Measurements from ENCODE around the gene HOXA2.

HOXA2 gene

DNA sequence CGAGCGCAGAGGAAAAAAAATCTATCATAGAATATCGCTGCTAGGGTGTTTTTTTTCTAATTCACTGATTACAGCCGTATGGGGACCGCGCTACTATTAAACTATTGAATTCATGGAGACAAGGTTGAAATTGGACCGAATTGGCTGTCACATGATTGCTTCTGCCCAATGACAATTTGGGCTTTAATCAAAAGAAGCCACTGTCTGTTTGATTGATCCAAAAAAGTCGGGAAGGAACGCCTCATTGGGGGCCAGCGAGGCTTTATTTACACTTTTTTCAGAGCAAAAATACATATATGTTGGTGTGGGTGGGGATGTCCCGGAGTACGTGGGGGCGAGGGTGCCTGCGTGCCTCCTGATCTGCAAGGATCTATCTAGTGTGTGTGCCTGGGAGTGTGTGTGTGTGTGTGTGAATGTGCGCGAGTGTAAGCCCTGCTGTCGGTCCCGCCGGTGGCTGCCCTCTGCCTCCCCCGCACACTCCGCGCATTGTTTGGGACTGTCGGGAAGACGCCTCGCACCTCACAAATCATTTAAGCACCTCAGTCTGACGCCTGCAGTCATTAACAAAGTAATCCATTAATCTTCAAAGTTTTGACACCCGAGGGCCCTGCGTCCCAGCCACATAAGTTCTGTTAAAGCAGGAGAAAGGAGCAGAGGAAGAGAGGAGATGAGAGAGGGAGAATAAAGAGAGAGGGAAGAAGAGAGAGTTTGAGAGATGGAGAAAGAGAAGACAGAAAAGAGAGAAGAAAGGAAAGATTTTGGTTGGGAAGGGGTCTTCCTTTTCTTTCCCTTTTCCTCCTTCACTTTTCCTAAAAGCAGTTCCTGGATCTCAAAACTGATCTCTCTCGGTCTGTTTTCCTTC lies at the start of gene HOXA2:
Gene HOXA2, minus strand, starts transcription at position 103 of the 862 bp plus-strand sequence. CDS start 183 bp downstream, outside the sequence.
- intact Hi-C loops (cut with DNase I) = no loop called here
- no peak for DNase-seq

DNA sequence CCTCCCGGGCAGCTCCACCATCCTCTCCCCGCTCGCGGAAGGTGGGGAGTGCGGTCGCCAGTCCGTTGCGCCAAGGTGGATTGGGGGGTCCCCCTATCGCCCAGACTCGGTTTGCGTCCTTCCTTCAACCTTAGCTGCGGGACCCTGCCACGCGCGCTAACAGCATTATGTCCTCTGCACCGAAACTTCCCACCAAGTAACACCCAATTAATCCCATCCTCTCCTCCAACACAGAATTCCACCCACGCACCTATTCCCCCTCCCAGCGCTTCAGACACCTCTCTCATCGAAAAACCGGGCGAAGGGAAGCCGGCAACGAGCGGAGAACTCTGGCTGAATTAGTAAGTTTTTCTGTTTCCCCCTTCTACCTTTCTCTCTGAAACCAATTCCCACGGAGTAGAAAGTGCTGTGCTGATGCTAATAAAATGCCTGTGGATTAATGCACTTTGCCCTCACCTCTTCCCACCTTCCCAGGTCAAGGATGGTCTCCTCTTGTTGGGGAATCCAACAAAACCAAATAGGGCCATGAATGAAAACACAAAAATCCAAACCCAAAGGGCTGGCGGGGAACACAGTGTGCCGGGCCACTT lies 49.0 kb upstream of the HOXA2 start:
- peak in 2 of 10 donors; percentile 13 to 69 for DNase-seq
- intact Hi-C loops (cut with DNase I) = no loop called here

DNA sequence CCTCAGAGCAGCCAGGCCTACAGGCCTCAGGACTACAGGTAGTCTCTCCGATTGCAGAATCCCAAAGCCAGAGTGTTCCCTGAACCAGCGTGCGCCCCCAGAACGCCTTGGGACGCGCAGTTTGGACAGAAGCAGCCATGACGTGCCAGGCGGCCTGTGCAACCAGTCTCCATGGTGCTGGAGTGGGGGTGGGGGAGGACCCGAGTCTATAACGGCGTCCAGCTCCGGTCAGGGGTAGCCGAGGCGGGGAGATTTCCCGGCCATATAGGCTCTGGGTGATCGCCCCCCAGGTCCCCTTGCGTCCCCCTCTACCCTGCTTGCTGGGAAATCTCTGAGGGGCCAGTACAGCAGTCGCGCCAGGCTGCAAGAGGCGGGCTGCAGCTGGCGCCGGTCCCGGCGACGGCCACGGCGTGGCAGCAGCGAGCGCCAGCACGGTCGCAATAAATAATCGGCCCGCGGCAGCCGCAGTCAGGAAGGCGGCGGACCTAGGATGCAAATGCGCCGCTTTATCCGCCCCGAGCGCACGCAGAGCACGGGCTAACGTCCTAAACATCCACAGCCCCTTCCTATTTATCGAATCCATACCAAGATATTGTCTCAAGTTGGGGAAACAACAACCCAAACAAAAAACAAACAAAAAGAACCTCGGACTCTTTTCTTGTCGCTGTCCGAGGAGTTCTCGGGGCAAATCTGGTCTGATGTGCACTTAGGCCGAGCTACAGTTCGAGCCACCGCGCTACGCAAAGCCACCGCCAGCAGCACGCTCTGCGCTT lies 48.3 kb upstream of the HOXA2 start:
- DNase-seq = peak in 7 of 10 donors; percentile 28 to 85 (median 52)
- intact Hi-C loops (cut with DNase I) = no loop called here

DNA sequence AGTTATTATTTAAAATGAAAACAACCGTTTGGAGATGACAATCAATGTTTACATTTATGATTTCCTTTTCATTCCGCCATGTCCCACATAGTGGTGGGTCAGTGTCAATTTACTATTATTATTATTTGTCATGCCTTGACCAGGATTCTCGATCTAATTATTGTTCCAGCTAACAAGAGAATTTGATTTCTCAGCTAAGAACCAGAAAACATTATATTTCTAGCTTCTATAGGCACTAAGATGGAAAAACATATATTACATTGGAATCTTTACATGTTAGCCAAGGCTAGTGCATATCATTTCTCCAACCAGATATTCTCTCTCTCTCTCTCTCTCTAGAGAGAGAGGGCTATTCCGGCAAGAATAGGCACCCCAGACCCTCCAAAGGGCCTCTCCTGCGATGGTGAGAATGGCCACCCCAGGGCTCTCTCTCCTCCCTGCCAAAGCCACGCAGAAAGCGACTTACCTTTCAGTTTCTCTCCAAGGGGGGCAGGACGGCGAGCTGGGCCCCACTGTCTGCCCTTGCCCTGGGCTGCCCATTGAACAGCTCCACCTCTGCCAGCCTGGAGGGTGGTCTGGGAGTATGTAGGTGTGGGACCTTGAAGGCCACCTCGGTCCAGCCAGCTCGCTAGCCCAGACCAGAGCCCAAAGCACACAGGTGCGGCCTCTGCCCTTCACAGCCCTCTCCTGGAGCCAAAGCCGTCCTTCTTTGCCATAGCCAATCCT lies 47.5 kb upstream of the HOXA2 start:
- intact Hi-C loops (cut with DNase I) = no loop called here
- DNase-seq = peak in 3 of 10 donors; percentile 5 to 55 (median 38)

DNA sequence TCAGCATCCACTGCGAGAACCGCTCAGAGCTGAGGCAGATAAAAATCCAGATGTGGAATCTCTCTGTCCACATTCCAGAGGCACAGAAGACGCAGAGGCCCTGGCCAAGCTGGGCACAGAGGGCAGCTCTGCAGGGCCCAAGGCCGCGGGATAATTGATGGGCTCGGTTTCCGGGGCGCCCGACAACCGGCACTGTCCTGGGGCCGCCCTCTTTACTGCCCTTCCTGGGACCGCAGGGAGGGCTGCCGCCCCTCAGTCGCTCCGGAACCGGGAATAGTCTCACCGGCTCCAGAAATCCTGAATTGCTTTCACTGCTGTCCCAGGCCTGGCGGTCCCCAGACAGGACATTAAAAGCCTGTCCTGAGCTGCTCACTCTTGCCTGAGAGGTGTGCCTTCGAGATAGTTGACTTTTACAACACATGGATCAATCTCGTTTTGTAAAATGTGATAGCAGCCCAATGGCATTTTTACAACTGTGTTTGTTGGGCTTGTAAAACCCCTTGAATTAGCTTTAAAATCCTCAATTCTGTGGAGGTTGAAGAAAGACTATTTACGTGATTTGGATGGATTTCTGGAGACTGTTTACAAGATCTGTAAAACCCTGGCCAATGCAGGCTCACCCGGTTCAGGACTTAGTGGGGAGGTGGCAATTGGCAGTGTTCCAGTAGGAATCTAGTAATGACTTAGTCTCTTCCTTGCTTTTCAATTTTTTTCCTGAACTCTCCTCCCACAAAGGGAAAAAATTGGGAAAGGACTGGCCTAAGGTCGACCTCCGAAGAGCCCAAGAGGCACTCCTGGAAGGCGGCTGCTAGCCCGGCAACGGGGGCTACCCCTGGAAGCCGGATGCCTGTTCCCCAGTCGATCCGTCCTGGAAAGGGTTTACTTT lies 46.5 kb upstream of the HOXA2 start:
- DNase-seq = peak in 2 of 10 donors; percentile 62 to 67
- intact Hi-C loops (cut with DNase I) = no loop called here

DNA sequence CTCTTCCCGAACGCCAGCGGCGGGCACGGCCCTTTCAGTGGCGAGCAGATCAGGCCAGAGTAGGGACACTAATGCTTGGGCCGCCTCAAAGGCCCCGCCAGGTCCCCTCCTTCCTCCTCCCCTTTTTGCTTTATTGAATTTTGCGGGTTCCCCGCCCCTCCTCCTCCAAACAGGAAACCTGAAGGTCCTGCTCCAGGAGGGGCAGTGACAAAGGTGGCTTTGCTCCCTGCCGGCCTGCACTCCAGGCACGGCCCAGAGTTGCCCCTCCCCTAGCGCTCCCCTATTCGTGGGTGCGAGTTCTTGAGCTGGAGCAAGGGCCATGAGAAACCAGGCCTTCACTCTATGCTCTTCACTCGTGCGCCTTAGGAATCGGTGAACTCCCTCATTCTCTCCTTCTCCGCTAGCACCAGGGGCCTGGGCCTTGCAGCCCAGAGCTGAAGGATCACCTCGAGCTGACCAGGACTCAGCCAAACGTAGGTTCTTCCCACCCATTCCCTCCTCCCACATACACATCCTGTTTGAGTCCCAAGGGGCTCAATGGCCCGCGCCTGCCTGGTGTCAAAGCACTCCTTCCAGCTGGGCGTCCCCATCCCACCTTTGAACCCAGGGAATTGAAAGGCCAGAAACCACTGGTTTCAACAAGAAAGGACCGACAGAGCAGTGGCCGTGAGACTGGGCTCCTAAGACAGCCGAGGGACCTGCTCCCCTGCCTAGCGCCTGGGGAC lies 45.7 kb upstream of the HOXA2 start:
- DNase-seq = peak in 4 of 10 donors; percentile 8 to 75 (median 41)
- intact Hi-C loops (cut with DNase I) = no loop called here

DNA sequence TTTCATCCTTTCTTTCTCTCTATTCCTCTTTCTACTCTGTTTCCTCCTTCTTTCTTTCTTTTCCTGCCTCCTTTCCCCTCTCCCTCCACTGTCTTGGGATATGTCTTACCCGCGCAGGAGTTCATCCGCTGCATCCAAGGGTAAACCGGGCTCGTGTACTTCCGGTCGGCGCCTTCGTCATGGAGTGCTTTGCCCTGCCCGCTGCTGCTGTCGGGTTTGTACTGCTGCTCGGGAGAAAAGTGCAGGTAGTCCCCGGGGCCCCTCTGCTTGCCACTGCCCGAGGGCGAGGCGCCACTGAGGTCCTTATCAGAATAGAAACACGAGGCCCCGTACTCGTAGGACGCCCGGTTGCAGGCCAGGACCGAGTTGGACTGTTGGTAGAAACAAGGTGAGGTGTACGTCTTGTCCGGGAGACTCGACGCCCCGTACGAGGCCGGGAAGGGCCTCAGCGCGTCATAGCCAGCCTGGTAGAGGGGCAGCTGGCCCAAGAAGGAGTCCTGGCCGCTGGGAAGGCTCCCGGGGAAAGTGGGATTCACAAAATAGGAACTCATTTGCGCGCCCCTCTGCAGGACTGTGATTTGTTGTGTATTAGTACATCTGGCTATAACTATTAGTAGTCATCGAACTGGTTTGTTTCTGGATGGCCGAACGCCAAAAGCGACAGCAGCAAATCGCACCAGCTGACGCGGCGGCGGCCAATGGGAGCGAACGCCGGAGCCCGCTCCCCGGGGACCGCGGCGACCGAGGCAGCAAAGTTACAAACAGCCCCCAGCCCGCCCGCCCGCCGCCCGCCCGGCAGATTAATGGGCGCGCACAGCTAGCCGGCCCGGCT lies 44.9 kb upstream of the HOXA2 start, which contains the start of gene HOXA6:
Gene HOXA6, minus strand, starts transcription at position 576 of the 832 bp plus-strand sequence. Its CDS starts 25 bp downstream, at position 551.
- intact Hi-C loops (cut with DNase I) = no loop called here
- DNase-seq = peak in 5 of 10 donors; percentile 13 to 69 (median 59)

DNA sequence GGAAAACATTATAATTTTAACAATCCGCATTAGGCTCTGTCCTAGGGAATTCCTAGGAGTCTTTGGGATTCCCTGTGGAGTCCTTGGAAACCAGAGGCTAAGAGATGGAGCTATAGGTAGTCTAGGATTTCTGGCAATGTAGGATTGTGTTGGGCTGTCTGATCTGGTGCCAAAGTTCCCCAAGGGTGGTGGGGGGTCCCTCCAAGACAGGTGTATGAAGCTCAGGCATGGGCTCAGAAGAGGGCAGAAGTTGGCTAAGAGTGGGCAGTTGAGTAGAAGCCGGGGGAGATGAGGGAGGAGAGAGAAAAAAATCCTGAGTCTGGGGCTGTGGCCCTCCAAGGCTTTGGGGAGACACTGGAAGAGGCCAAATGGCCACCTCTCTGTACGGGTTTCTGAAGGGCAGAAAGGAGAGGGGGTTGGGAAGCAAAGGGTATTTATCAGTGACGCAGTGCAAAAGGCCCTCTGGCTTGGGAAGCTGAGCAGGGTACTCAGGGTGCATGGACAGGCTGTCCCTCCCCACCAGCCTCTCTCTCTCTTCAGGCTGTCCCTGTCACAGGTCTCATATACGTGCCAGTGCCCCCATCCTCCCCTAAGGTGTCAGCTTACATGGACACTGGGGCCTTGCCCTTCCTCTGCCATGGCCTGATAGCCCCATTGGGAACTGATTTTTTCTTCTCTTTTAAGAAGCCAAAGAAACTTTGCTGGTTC lies 44.2 kb upstream of the HOXA2 start:
- peak in 2 of 10 donors; percentile 10 to 42 for DNase-seq
- intact Hi-C loops (cut with DNase I) = no loop called here

DNA sequence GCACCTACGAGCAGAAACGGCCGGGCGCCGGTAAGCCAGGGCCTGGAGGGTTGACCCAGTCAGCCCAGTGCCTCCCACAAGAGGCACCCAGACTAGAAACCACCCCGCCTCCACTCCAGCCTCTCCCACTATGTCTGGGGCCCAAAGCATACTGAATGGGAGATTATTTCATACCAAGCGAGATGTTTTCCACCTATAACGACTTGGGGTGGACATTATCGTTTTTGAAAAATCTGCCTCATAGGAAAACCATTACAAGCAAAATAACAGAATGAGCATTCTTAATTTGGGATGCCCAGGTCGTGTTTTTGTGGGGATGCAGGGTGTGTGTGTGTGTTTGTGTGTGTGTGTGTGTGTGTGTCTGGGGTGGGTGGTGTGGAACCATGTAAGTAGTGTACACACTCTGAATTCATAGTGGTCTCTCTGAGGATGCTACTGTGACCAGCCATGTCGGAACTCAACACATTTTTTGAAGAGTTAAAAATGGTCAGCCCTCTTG lies 43.5 kb upstream of the HOXA2 start:
- DNase-seq = peak in 2 of 10 donors; percentile 64 to 75
- intact Hi-C loops (cut with DNase I) = no loop called here

DNA sequence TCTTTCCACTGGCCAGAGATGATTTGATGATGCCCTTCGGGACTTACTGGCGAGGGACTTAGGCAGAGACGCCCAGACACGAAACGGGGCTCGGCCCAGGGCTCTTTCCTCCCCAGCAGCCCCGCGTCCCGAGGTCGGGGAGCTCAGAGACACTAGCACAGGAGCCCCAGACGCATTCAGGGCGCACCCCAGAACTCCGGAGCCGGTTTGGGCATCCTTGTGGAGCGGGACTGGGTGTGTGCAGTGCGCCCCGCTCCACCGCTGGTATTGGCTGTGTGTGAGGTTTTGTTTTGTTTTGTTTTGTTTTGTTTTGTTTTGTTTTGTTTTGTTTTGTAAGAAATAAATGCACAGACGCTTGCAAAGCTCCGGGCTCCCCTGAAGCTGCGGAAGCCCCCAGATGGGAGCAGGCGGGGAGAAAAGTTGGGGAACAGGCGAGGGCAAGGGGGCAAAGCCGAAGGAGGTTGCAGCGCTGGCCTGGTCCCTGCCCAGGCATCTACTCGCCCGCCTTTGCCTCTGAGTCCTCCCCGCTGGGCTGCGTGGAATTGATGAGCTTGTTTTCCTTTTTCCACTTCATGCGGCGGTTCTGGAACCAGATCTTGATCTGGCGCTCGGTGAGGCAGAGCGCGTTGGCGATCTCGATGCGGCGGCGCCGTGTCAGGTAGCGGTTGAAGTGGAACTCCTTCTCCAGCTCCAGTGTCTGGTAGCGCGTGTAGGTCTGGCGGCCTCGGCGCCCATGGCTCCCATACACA lies 42.9 kb upstream of the HOXA2 start:
- intact Hi-C loops (cut with DNase I) = no loop called here
- DNase-seq = peak in 2 of 10 donors; percentile 10 to 28

DNA sequence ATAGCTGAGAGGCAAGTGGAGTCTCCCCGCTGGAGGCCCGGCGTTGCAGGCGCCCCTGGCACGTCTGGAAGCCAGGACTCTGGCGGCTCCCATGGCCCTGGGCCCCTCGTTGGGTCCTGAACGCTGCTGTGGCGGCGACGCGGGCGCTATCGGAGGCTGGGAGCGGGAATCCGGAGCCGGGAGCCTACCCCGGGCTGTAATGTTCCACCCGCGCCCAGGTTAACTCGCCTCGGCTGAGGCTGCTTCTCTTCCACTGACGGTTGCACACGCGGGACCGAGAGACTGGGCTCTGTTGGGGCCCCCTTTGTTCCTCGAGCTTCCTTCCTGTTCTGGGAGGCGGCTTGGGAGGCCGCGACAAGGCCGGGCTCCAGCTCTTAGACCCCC lies 42.3 kb upstream of the HOXA2 start:
- intact Hi-C loops (cut with DNase I) = no loop called here
- DNase-seq = peak in 1 of 10 donors; percentile 35

DNA sequence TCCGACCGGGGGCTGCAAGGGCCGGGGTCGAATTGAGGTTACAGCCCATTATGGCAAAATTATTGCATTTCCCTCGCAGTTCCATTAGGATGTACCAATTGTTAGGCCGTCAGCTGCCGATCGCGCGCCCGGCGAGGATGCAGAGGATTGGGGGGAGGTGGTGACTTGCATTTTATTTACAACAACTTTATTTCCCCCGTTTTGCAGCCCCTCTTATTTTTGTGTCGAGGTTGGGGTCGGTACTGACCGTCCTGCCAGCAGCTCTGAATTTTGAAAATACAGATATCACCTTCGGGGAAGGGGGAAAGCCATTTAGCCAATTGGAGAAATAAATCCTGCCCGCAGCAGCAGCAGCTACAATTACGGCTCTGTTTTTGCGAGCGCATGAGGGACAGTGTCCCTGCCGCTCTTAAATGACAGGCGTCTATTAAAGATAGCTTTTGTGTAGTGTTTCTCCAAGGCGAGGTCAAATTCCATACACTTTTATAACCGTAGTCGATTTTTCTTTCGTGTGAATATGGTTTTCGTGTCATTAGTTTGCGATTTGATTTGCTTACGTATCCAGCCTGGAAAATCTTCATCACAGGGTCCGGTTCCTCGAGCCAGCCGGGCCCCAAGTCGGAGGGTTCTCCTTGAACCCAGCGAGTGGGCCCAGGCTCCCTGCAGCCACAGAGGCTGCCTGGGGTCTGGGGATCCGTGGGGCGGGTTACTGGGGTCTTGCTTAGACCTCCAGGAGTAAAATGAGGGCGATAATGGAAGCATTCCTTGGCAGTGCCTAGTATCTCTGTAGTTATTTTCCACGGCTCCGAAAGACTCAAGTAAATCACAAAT lies 41.7 kb upstream of the HOXA2 start:
- intact Hi-C loops (cut with DNase I) = no loop called here
- peak in 1 of 10 donors; percentile 52 for DNase-seq

DNA sequence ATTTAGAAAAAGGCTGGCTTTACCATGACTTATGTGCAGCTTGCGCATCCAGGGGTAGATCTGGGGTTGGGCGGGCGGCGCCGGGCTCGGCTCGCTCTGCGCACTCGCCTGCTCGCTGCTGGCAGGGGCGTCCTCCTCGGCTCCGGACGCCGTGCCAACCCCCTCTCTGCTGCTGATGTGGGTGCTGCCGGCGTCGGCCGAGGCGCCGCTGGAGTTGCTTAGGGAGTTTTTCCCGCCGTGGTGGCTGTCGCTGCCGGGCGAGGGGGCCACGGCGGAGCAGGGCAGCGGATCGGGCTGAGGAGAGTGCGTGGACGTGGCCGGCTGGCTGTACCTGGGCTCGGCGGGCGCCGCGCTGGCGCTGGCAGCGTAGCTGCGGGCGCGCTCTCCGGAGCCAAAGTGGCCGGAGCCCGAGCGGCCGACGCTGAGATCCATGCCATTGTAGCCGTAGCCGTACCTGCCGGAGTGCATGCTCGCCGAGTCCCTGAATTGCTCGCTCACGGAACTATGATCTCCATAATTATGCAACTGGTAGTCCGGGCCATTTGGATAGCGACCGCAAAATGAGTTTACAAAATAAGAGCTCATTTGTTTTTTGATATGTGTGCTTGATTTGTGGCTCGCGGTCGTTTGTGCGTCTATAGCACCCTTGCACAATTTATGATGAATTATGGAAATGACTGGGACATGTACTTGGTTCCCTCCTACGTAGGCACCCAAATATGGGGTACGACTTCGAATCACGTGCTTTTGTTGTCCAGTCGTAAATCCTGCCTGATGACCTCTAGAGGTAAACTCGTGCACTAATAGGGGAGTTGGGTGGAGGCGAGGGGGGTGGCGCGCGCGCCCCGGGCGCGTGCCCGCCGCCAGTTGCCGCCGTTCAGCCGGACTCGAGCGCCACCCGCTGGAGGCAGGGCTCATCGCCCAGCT lies 40.8 kb upstream of the HOXA2 start, which contains the start of gene HOXA5:
Gene HOXA5, minus strand, starts transcription at position 659 of the 927 bp plus-strand sequence. Its CDS starts 74 bp downstream, at position 585.
- intact Hi-C loops (cut with DNase I) = no loop called here
- DNase-seq = peak in 1 of 10 donors; percentile 64

DNA sequence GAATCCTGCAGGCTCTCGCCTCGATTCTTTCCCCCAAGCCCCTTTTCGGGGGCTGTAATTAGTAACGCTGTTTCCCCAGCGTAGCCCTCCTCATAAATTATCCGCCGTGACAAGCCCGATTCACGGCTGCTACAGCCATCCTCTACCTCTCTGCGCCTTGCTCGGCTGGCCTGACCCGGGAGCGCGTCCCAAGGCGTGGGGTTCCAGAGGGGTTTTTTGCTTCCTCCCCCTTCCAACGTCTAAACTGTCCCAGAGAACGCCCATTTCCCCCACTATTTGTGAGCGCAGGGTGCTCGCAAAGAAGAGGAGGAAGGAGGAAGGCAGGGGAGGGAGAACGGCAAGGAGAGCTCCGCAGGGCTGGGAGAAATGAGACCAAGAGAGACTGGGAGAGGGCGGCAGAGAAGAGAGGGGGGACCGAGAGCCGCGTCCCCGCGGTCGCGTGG lies 40.1 kb upstream of the HOXA2 start:
- DNase-seq = peak in 1 of 10 donors; percentile 35
- intact Hi-C loops (cut with DNase I) = no loop called here
